Measurements from ENCODE around the gene DEFB129. TPM values are rescaled to one million over a fixed set of nuclear protein-coding genes. Genes with fewer than 3 reads are reported as not detected.

DEFB129 gene
- total RNA-seq, 8 experiments from 2014 or later: not detected

- 27 to 52% (median 40%) methylated on average over 1 to 4 of the region's 4 CpGs; no CpG with 5 or more reads in 3 of the 10 experiments for WGBS, 10 experiments
- H3K27ac ChIP-seq: no peak overlapping the region
- no peak overlapping the region for H3K4me3 ChIP-seq
- in situ Hi-C loops (cut with MboI; ENCODE audit: low pct_unique_long_range_greater_than_20kb in 2 of 9, low sequenced_read_pairs in 9 of 9, unreplicated experiment in 9 of 9): no loop called here
- no peaks in the 10 kb centered on the region for H3K4me1 ChIP-seq (replicated peaks in 1 of 2)
- no peak for ATAC-seq (replicated peaks in 6 of 8)
These were observed 31.3 kb downstream of the DEFB129 start for GRCh38 chr20:258269-258858.

DNA sequence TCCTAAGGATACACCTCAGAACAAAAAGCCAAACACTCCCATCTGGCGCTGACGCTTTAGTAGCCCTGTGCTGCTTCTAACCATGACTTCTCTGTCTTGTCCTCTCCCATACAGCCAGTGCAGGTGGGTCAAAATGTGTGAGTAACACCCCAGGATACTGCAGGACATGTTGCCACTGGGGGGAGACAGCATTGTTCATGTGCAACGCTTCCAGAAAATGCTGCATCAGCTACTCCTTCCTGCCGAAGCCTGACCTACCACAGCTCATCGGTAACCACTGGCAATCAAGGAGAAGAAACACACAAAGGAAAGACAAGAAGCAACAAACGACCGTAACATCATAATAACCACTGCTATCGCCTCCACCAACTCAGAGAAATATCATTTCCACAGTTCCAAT, 31.9 kb downstream of the DEFB129 start:
- Histone ChIP-seq H3K4me1 (replicated peaks in 1 of 2) (no peaks in the 10 kb centered on the region), H3K4me3 (no peak overlapping the region), H3K27ac (no peak overlapping the region)
- 39 to 100% (median 53%) methylated on average over 3 to 6 of the region's 8 CpGs; no CpG with 5 or more reads in 4 of the 10 experiments for WGBS, 10 experiments
- ATAC-seq (replicated peaks in 6 of 8): peak in 2 of 8 experiments; percentile 31 to 59
- in situ Hi-C loops (cut with MboI; ENCODE audit: low pct_unique_long_range_greater_than_20kb in 2 of 9, low sequenced_read_pairs in 9 of 9, unreplicated experiment in 9 of 9): no loop called here

GRCh38 chr20:259981-260380, 32.9 kb downstream of the DEFB129 start:
- in situ Hi-C loops (cut with MboI; ENCODE audit: low pct_unique_long_range_greater_than_20kb in 2 of 9, low sequenced_read_pairs in 9 of 9, unreplicated experiment in 9 of 9): no loop called here
- no peaks in the 10 kb centered on the region for H3K4me1 ChIP-seq (replicated peaks in 1 of 2)
- H3K27ac ChIP-seq: no peak overlapping the region
- WGBS, 10 experiments: 0 to 100% (median 59%) methylated on average over 1 to 2 of the region's 2 CpGs; no CpG with 5 or more reads in 3 of the 10 experiments
- ATAC-seq (replicated peaks in 6 of 8): no peak
- no peak overlapping the region for H3K4me3 ChIP-seq

DNA sequence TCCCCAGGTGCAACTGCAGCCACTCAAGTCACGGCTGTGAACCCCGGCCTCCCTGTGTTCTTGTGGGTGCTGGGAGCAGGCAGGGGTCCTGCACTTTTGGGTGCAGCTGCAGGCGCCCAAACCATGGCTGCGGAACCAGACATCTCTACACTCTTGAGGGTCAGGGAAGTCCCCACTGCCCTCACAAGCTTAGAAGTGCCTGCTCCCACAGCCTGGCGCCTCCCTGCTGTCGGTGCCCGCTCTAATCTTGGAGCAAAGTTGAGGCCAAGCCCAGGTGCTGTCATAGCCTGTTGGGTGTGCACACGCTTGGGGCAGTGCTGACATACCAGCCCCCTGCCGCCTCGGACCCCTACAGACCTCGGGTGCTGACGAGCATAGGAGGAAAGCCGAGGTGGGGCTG, 36.6 kb downstream of the DEFB129 start:
- in situ Hi-C loops (cut with MboI; ENCODE audit: low pct_unique_long_range_greater_than_20kb in 2 of 9, low sequenced_read_pairs in 9 of 9, unreplicated experiment in 9 of 9): no loop called here
- ATAC-seq (replicated peaks in 6 of 8): no peak
- no peak overlapping the region for H3K4me3 ChIP-seq
- H3K4me1 ChIP-seq (replicated peaks in 1 of 2): peaks cover 5% of the 10 kb centered on the region in 2 donors
- 100% methylated on average over 1 of the region's 13 CpGs; no CpG with 5 or more reads in 9 of the 10 experiments for WGBS, 10 experiments
- H3K27ac ChIP-seq: no peak overlapping the region

- 0 to 67% (median 27%) methylated on average over 4 to 24 of the region's 43 CpGs; no CpG with 5 or more reads in 1 of the 10 experiments for WGBS, 10 experiments
- in situ Hi-C loops (cut with MboI; ENCODE audit: low pct_unique_long_range_greater_than_20kb in 2 of 9, low sequenced_read_pairs in 9 of 9, unreplicated experiment in 9 of 9): no loop called here
- H3K27ac ChIP-seq: peak overlapping the region; percentile 55 to 69
- peaks cover 5% of the 10 kb centered on the region in 2 donors for H3K4me1 ChIP-seq (replicated peaks in 1 of 2)
- peak overlapping the region; percentile 6 to 30 (median 21) for H3K4me3 ChIP-seq
- peak; percentile 92 to 98 (median 95) for ATAC-seq (replicated peaks in 6 of 8)
These were observed 39.8 kb downstream of the DEFB129 start for GRCh38 chr20:266596-267562.

DNA sequence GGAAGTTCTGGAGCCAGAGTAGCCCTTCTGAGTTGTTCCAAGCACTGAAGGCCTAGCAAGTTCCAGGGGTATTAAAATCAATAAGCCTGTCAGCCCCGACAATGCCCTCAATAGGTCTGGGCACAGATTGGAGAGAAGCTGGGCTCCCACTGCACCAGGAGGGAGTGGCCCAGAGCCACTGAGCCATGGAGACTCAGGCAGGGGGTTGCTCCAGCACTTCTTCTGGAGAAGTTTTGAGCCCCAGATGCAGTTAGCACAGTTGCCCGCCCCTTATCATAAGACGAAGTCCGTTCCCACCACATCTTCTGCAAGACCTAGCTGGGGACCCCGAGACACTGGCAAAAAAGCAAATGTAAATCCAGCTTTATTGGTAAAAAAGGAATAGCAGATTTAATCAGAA, 43.5 kb downstream of the DEFB129 start:
- Histone ChIP-seq H3K4me1 (replicated peaks in 1 of 2) (peaks cover 5% of the 10 kb centered on the region in 2 donors), H3K4me3 (no peak overlapping the region), H3K27ac (no peak overlapping the region)
- in situ Hi-C loops (cut with MboI; ENCODE audit: low pct_unique_long_range_greater_than_20kb in 2 of 9, low sequenced_read_pairs in 9 of 9, unreplicated experiment in 9 of 9): no loop called here
- no peak for ATAC-seq (replicated peaks in 6 of 8)
- WGBS, 10 experiments: 50 to 80% (median 80%) methylated on average over 1 to 5 of the region's 5 CpGs; no CpG with 5 or more reads in 5 of the 10 experiments

- Histone ChIP-seq H3K4me1 (replicated peaks in 1 of 2) (peaks cover 5% of the 10 kb centered on the region in 2 donors), H3K4me3 (no peak overlapping the region), H3K27ac (no peak overlapping the region)
- in situ Hi-C loops (cut with MboI; ENCODE audit: low pct_unique_long_range_greater_than_20kb in 2 of 9, low sequenced_read_pairs in 9 of 9, unreplicated experiment in 9 of 9): no loop called here
- no CpG with 5 or more reads among the region's 4 CpGs for WGBS, 10 experiments
- no peak for ATAC-seq (replicated peaks in 6 of 8)
These were observed 44.0 kb downstream of the DEFB129 start for GRCh38 chr20:271069-271468.

GRCh38 chr20:271528-271927, 44.5 kb downstream of the DEFB129 start:
- H3K27ac ChIP-seq: no peak overlapping the region
- peaks cover 2 to 3% of the 10 kb centered on the region in 2 donors for H3K4me1 ChIP-seq (replicated peaks in 1 of 2)
- no peak for ATAC-seq (replicated peaks in 6 of 8)
- in situ Hi-C loops (cut with MboI; ENCODE audit: low pct_unique_long_range_greater_than_20kb in 2 of 9, low sequenced_read_pairs in 9 of 9, unreplicated experiment in 9 of 9): no loop called here
- no peak overlapping the region for H3K4me3 ChIP-seq

DNA sequence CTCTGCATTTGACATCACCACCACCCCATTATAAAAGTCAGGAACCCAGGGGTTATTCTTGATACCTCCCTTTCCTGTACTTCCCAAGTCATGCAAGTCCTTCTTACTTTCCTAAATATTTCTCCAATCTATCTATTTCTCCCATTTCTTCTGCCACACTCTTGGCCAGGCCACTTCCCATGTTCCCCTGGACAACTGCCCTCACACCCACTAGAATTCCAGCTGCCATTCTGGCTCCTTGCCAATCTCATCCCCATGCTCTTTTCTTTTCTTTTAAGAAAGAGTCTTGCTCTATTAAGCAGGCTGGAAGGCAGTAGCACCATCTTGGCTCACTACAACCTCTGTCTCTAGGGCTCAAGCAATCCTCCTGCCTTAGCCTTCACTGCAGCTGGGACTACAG, 45.7 kb downstream of the DEFB129 start:
- Histone ChIP-seq H3K4me3 (no peak overlapping the region), H3K27ac (no peak overlapping the region), H3K4me1 (replicated peaks in 1 of 2) (no peaks in the 10 kb centered on the region)
- in situ Hi-C loops (cut with MboI; ENCODE audit: low pct_unique_long_range_greater_than_20kb in 2 of 9, low sequenced_read_pairs in 9 of 9, unreplicated experiment in 9 of 9): no loop called here
- no peak for ATAC-seq (replicated peaks in 6 of 8)

- in situ Hi-C loops (cut with MboI; ENCODE audit: low pct_unique_long_range_greater_than_20kb in 2 of 9, low sequenced_read_pairs in 9 of 9, unreplicated experiment in 9 of 9): no loop called here
- Histone ChIP-seq H3K4me1 (replicated peaks in 1 of 2) (no peaks in the 10 kb centered on the region), H3K27ac (no peak overlapping the region), H3K4me3 (no peak overlapping the region)
- no peak for ATAC-seq (replicated peaks in 6 of 8)
- WGBS, 10 experiments: 58 to 100% (median 80%) methylated on average over 1 to 3 of the region's 3 CpGs; no CpG with 5 or more reads in 4 of the 10 experiments
These were observed 46.8 kb downstream of the DEFB129 start for GRCh38 chr20:273884-274283.

- 57 to 100% (median 84%) methylated on average over 1 to 3 of the region's 7 CpGs; no CpG with 5 or more reads in 4 of the 10 experiments for whole genome bisulfite sequencing, 10 experiments
- Histone ChIP-seq H3K4me3 (no peak overlapping the region), H3K4me1 (replicated peaks in 1 of 2) (no peaks in the 10 kb centered on the region), H3K27ac (no peak overlapping the region)
- ATAC-seq (replicated peaks in 6 of 8): no peak
- in situ Hi-C loops (cut with MboI; ENCODE audit: low pct_unique_long_range_greater_than_20kb in 2 of 9, low sequenced_read_pairs in 9 of 9, unreplicated experiment in 9 of 9): no loop called here
These were observed 48.7 kb downstream of the DEFB129 start for GRCh38 chr20:275791-276190.

DNA sequence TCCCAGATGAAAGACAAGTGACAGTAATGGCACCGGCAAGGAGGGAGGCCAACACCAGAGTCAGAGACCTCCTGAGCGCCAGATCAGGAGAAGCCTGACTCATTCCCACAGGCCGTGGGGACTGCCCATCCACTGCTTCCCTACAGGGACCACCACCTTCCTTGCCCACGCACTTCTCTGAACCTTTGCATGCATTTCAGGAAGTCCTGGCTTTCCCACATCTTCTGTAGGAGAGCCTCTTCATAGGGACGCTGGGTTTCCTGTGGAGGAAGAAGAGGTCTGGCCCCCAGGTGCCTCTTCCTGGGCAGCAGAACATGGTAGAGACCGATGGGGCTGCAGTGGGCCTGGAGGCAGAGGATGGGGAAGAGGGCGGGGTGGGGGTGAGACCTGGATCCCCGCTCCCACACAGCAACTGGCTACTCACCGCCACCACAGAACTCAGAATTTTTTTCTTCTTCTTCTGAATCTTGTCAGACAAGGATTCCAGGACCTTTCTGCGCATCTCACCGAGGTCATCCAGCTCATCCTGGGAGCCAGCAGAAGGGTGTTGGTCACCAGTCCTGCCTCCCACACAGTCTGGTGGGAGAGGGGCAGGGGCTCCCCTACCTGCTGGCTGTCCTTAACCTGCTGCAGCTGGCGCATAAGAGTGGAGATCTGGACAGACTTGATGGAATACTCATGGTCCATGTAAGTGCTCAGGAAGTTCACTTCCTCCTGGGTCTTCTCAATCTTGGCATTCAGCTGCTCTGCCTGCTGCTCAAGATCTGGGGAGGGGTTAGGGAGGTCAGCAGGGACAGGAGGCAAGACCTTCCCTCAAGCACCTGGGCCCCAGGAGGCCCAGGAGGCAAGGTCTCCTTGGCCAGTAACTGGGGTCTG, 49.8 kb downstream of the DEFB129 start:
- Histone ChIP-seq H3K4me3 (no peak overlapping the region), H3K27ac (no peak overlapping the region), H3K4me1 (replicated peaks in 1 of 2) (no peaks in the 10 kb centered on the region)
- in situ Hi-C loops (cut with MboI; ENCODE audit: low pct_unique_long_range_greater_than_20kb in 2 of 9, low sequenced_read_pairs in 9 of 9, unreplicated experiment in 9 of 9): no loop called here
- ATAC-seq (replicated peaks in 6 of 8): no peak
- 80 to 100% (median 86%) methylated on average over 1 to 3 of the region's 12 CpGs; no CpG with 5 or more reads in 2 of the 10 experiments for WGBS, 10 experiments

- in situ Hi-C loops (cut with MboI; ENCODE audit: low pct_unique_long_range_greater_than_20kb in 2 of 9, low sequenced_read_pairs in 9 of 9, unreplicated experiment in 9 of 9): no loop called here
- ATAC-seq (replicated peaks in 6 of 8): no peak
These were observed 50.4 kb downstream of the DEFB129 start for GRCh38 chr20:277496-277781.

More at GRCh38 chr20:277496-277781, 50.4 kb downstream of the DEFB129 start:
- Histone ChIP-seq H3K4me1 (replicated peaks in 1 of 2) (no peaks in the 10 kb centered on the region), H3K27ac (no peak overlapping the region), H3K4me3 (no peak overlapping the region)
- 33 to 40% methylated on average over 1 to 2 of the region's 3 CpGs; no CpG with 5 or more reads in 8 of the 10 experiments for WGBS, 10 experiments

Measured in motor neuron (in vitro differentiated cells).